T-cell (primary cell): ENCODE results near the gene HAND2. TPM values are rescaled to one million over a fixed set of nuclear protein-coding genes. Genes with fewer than 3 reads are reported as not detected.

ENCODE experiments used
- ATAC-seq, 4 experiments: fragments of 200-7000 bp in 3 of 4; fragments of 150-1000 bp in 1 of 4; cut with Tn5 transposase; replicated peaks in 1 of 4; 1 replicate in 3 of 4; 2 replicates in 1 of 4; pipeline ENCODE4 v1.10.0; 2021; ENCODE audit warnings: moderate library complexity in 3 of 4, mild to moderate bottlenecking in 2 of 4, moderate number of reproducible peaks in 1 of 4
- CTCF ChIA-PET, 2 donors: fragments of 300-600 bp; sonication (Branson Sonifier 250); formaldehyde crosslinking; loops; one replicate each; lab custom pipeline; 2022; ENCODE audit warnings: antibody characterized with exemption in 2 of 2; lab: Charles Lee
- POLR2A ChIA-PET, 2 donors: fragments of 300-600 bp; sonication (Branson Sonifier 250); formaldehyde crosslinking; loops; one replicate each; lab custom pipeline; 2022; ENCODE audit warnings: antibody characterized with exemption in 2 of 2; lab: Charles Lee
- DNase-seq, 35 experiments: peaks; one replicate each; pipeline versions ENCODE4 v3.0.0 to v3.0.0-alpha.2; 2013 to 2023
- H3K27ac ChIP-seq: one replicate; pipeline ENCODE4 v1.5.1; 2013; ENCODE audit warnings: low read length
- H3K27me3 ChIP-seq, 2 experiments: replicated peaks in 1 of 2; 1 replicate in 1 of 2; 2 replicates in 1 of 2; pipeline versions ENCODE4 v1.6.1 to v1.7.0; 2013; ENCODE audit warnings: low read length in 1 of 2, mixed read lengths in 1 of 2; ENCODE audit not compliant: control insufficient read depth in 2 of 2, insufficient read depth in 2 of 2; ENCODE audit errors: extremely low read depth in 1 of 2
- H3K36me3 ChIP-seq, 2 donors: 1 replicate in 1 of 2; 2 replicates in 1 of 2; pipeline versions ENCODE4 v1.6.1 to v1.7.0; 2013; ENCODE audit warnings: low read length in 1 of 2; ENCODE audit not compliant: control insufficient read depth in 2 of 2, insufficient read depth in 1 of 2; ENCODE audit errors: extremely low read depth in 1 of 2
- H3K4me1 ChIP-seq, 2 experiments: 1 replicate in 1 of 2; 2 replicates in 1 of 2; pipeline versions ENCODE4 v1.6.1 to v1.7.0; 2013; ENCODE audit warnings: low read length in 2 of 2, mixed read lengths in 1 of 2; ENCODE audit not compliant: insufficient read depth in 2 of 2, control insufficient read depth in 1 of 2; ENCODE audit errors: extremely low read depth in 1 of 2
- H3K4me3 ChIP-seq, 2 donors: 1 replicate in 1 of 2; 2 replicates in 1 of 2; pipeline versions ENCODE4 v1.5.1 to v1.7.0; 2013; ENCODE audit warnings: mild to moderate bottlenecking in 2 of 2, low read length in 1 of 2, moderate library complexity in 1 of 2; ENCODE audit not compliant: control insufficient read depth in 1 of 2; ENCODE audit errors: extremely low read depth in 1 of 2
- H3K9me3 ChIP-seq: 2 replicates; pipeline ENCODE4 v1.7.0; 2013
- H3K27ac Mint-ChIP-seq, 2 donors: one replicate each; pipeline ENCODE4 v1.8.0; 2020 to 2021; ENCODE audit warnings: mild to moderate bottlenecking in 2 of 2, mixed read lengths in 2 of 2
- H3K27me3 Mint-ChIP-seq, 2 donors: one replicate each; pipeline ENCODE4 v1.8.0; 2021 to 2022; ENCODE audit warnings: mixed read lengths in 2 of 2
- H3K36me3 Mint-ChIP-seq: one replicate; pipeline ENCODE4 v1.8.0; 2021; ENCODE audit warnings: mixed read lengths
- H3K4me1 Mint-ChIP-seq, 3 donors: one replicate each; pipeline ENCODE4 v1.8.0; 2020 to 2022; ENCODE audit warnings: mixed read lengths in 3 of 3, mild to moderate bottlenecking in 1 of 3
- H3K4me3 Mint-ChIP-seq, 3 donors: one replicate each; pipeline ENCODE4 v1.8.0; 2020 to 2022; ENCODE audit warnings: mild to moderate bottlenecking in 3 of 3, mixed read lengths in 3 of 3, moderate library complexity in 3 of 3
- H3K9me3 Mint-ChIP-seq, 3 donors: one replicate each; pipeline ENCODE4 v1.8.0; 2020 to 2022; ENCODE audit warnings: mixed read lengths in 3 of 3
- WGBS: methylation state at CpG from one replicate; pipeline ENCODE4 v1.1.5; 2013; ENCODE audit warnings: missing lambda C conversion rate; ENCODE audit not compliant: insufficient coverage; 5-methylcytosine and 5-hydroxymethylcytosine counted together
- total RNA-seq, 35 experiments: library from RNA in 6 of 35; stranded (reverse) in 6 of 35; fragments of 120-200 nt in 1 of 35; gene quantifications; one replicate each; pipeline versions ENCODE4 v1.2.1 to v1.2.4 and lab custom pipeline; 2013 to 2026

HAND2 gene
- total RNA-seq, 5 donors from 2014 or later (not counting 1 experiment from before 2014, with no cell fraction given), result not detected

- no peak overlapping the region for H3K4me3 ChIP-seq
- no peaks in the 10 kb centered on the region for H3K4me1 Mint-ChIP-seq
- no peaks in the 10 kb centered on the region for H3K9me3 Mint-ChIP-seq
- CTCF ChIA-PET, result interaction anchor here in 1 of 2 donors (0.6 kb wide), 1 partner anchor 54 kb away, joined by 4 read pairs; no protein-coding TSS in a partner anchor
- no peaks in the 10 kb centered on the region for H3K27me3 Mint-ChIP-seq
- H3K27ac Mint-ChIP-seq, result no peak overlapping the region
- no peak for DNase-seq
- no peaks in the 10 kb centered on the region for H3K27me3 ChIP-seq
- no CpG with 5 or more reads among the region's 4 CpGs for WGBS
- H3K36me3 Mint-ChIP-seq, result no peaks in the 10 kb centered on the region
- no peaks in the 10 kb centered on the region for H3K36me3 ChIP-seq
- no peaks in the 10 kb centered on the region for H3K4me1 ChIP-seq
- POLR2A ChIA-PET, result no interaction called here
- no peak overlapping the region for H3K27ac ChIP-seq
- ATAC-seq, result no peak
- H3K4me3 Mint-ChIP-seq, result no peak overlapping the region
- no peaks in the 10 kb centered on the region for H3K9me3 ChIP-seq
Measured at GRCh38 chr4:173478913-173479283, 51.1 kb downstream of the HAND2 start.

GRCh38 chr4:173478201-173478912 lies 51.7 kb downstream of the HAND2 start:
- ChIA-PET CTCF (interaction anchor here (0.6 to 0.7 kb wide), 3 partner anchors 54 to 108 kb away, joined by 3 to 8 read pairs (median 4); partner anchors contain the start of gene SAP30 (in 1 of the 2)), POLR2A (no interaction called here)
- no peaks in the 10 kb centered on the region for H3K27me3 Mint-ChIP-seq
- H3K27me3 ChIP-seq, result no peaks in the 10 kb centered on the region
- no peak overlapping the region for H3K27ac ChIP-seq
- no peaks in the 10 kb centered on the region for H3K4me1 ChIP-seq
- no peak overlapping the region for H3K4me3 Mint-ChIP-seq
- no peaks in the 10 kb centered on the region for H3K36me3 Mint-ChIP-seq
- H3K27ac Mint-ChIP-seq, result no peak overlapping the region
- WGBS, result 92% methylated on average over 3 of the region's 5 CpGs
- no peaks in the 10 kb centered on the region for H3K4me1 Mint-ChIP-seq
- no peaks in the 10 kb centered on the region for H3K36me3 ChIP-seq
- no peak for DNase-seq
- H3K4me3 ChIP-seq, result no peak overlapping the region
- H3K9me3 Mint-ChIP-seq, result no peaks in the 10 kb centered on the region
- no peaks in the 10 kb centered on the region for H3K9me3 ChIP-seq
- no peak for ATAC-seq

- Histone ChIP-seq H3K4me1 (no peaks in the 10 kb centered on the region), H3K27ac (no peak overlapping the region), H3K4me3 (no peak overlapping the region), H3K9me3 (no peaks in the 10 kb centered on the region), H3K36me3 (no peaks in the 10 kb centered on the region), H3K27me3 (no peaks in the 10 kb centered on the region)
- no peaks in the 10 kb centered on the region for H3K4me1 Mint-ChIP-seq
- no peak overlapping the region for H3K4me3 Mint-ChIP-seq
- ATAC-seq (no peak), DNase-seq (no peak)
- H3K9me3 Mint-ChIP-seq, result no peaks in the 10 kb centered on the region
- peaks cover 0 to 4% of the 10 kb centered on the region in 2 donors for H3K27me3 Mint-ChIP-seq
- no CpG with 5 or more reads among the region's 1 CpG for WGBS
- H3K36me3 Mint-ChIP-seq, result no peaks in the 10 kb centered on the region
- ChIA-PET CTCF (interaction anchor here (0.6 kb wide), 2 partner anchors 80 to 329 kb away, joined by 3 to 8 read pairs; no protein-coding TSS in a partner anchor), POLR2A (no interaction called here)
- no peak overlapping the region for H3K27ac Mint-ChIP-seq
Measured at GRCh38 chr4:173477016-173477415, 53.0 kb downstream of the HAND2 start.

Other genes starting within 250 kb of the HAND2 start
- 100 to 1,000 TPM in 3 of 5 donors, 10 to 100 TPM in 2; 87.6 to 151 (median 103) TPM for gene HMGB2, start 195.9 kb downstream of the HAND2 start, total RNA-seq
- gene SAP30, start 159.3 kb downstream of the HAND2 start, total RNA-seq, result 1 to 10 TPM; 2.8 to 5.8 (median 4.1) TPM
- gene SCRG1, start 131.1 kb downstream of the HAND2 start, total RNA-seq, result not detected